HPDE6-E6E7 (cell line): ENCODE measurements around the gene CDRT4.

Experiments
- DNase-seq: peaks from one replicate; pipeline ENCODE4 v3.0.0; 2011; ENCODE audit warnings: missing footprints; ENCODE audit errors: extremely low spot score

Gene CDRT4

GRCh38 chr17:15431766-15432165 is 35.7 kb downstream of the CDRT4 start:
- DNase-seq = no peak

GRCh38 chr17:15431196-15431595 is 36.2 kb downstream of the CDRT4 start:
- DNase-seq = no peak

DNA sequence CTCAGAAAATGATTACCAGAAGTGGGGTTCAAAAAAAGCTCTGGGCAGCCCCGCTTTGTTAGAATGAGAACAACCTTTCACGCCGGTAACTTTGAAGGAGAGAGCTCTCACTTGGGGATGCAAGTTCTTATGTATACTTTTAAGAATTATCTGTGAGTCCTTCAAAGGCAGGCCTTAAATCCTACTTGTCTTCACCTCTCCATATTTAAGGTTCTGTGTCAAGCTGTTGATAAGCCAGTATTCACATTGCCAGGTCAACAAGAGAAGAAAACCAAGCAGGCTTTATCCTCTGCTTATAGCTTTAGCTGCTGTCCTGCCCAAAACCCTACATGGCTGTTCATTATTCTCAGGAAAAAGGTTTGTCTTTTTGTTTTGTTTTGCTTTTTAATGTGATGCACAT is 42.9 kb downstream of the CDRT4 start:
- DNase-seq = no peak

- DNase-seq = no peak
These were observed 44.9 kb downstream of the CDRT4 start for GRCh38 chr17:15422392-15422965.

DNA sequence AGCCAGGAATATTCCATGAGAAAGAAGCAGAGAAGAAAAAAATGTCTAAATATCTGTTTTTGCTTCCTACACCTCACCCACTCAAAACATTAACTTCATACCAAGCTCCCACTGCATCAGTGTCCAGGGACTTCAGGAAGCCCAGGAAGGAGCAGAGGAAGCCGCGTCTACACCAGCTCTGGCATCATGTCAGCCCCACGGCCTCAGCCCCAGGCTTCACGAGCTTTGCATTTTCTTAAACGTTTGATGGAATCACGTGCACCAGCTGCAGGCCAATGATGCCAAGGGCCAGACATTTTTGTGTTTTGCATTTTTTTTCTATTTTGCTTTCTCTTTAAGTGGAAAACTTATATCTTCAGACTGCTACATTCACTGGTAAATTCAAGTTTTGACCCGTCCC is 48.6 kb downstream of the CDRT4 start:
- no peak for DNase-seq

- DNase-seq = no peak
These were observed 52.7 kb downstream of the CDRT4 start for GRCh38 chr17:15414532-15415306.

DNA sequence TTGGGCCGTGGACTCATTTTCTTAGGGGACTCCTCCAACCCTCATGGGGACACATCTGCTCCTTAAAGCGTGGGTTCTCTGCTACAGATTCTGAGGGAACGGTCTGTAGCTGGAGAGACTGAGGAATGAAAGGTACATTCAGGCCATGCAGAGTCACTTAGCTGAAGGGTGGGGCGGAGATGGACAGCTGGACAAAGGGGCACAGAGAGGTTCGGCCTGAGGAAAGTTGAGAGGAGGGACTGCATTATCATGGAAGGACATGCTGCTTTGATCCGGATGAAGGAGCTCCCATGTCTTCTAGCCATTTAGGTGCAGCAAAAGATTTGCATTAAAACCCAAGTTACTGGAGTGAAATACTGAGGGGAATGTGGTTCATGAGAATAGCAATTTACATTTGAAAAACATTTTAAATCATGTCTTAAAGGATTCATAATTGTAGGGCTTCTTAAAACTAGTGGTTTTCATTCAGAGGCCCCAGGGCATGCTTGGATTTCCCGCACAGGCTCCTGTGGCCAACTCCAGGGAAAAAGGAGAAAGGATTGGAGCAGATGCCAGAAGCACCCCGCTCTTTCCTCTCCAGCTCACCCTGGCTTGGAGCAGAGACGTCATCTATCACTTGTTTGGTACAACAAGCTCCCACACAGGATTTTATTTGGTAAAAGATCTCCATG is 54.2 kb downstream of the CDRT4 start:
- no peak for DNase-seq

DNA sequence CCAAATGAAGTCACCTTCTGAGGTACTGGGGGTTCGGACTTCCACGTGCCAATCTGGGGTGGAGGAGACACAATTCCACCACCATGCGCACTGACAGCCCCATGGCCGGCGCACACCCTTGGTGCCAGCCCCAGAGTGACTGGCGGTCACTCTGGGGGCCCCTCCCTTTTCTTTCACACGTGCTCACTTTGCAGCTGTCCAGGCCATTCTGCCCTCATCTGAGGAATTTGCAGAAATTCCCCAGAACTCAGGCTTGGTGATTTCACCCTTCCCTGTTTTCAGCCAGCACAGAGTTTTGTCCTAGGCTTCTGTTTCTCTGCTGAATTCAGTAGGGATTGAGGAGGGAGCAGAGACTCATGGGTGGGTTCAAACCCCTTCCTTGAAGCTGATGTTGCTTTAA is 54.8 kb downstream of the CDRT4 start:
- DNase-seq = no peak

DNA sequence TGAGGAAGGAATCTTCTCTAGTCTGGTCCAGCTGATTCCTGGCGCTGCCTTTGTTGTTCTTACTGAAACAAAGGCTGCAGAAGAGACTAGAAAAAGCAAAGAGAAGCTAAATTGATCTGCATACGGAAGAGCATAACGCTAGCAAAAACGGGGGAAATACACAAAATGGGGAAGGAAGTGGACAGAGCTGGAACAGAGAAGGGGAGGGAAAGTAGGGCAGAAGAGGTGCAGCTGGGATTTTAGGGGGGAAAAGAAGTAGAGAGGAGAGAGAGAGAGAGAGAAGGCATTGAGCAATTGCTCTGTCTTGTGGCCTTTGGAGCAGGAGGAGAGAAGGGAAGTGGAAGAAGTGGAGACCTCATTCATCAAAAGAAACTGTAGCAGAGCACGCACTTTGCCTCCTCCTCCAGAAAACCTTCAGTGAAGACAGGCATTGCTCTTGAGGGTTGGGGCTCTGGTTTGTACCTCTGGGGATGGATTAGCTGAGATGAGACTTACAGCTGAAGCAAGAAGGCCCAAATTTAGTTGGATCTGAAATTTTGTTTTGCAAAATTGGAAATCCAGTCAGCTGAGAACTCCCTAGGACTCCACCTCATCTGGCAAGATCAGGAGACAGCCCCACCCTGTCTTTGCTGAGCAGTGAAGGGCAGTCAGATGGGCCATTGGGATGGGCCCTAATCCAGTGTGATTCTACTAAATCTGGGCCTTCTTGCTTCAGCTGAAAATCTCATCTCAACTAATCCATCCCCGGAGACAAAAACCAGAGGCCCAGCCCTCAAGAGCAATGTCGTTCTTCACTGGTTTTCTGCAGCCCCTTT is 55.8 kb downstream of the CDRT4 start:
- no peak for DNase-seq

DNA sequence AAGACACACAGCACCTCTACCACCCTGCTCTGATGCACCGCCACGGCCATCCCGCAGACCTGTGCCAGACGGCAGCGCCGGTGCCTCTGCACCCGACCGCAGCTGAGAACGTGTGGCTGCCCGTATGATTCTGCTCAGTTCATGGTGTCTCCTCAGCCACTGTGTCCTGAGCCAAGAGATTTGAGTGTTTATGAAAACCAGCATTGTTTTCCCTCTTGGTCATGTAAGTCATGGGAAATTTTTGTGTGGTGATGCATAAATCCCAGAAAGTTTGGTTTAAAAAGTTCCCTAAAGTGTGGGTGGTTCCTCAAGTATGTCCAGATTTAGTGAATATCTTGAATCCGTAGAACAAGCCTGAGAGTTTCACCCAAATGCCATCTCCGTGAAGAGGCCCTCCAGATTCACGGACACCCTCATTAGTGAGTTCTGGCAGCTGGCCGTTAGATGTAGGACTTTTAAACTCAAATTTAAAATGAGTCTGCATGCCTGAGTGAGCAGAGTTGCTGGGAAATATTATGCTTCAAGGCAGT is 57.6 kb downstream of the CDRT4 start:
- DNase-seq = no peak

DNA sequence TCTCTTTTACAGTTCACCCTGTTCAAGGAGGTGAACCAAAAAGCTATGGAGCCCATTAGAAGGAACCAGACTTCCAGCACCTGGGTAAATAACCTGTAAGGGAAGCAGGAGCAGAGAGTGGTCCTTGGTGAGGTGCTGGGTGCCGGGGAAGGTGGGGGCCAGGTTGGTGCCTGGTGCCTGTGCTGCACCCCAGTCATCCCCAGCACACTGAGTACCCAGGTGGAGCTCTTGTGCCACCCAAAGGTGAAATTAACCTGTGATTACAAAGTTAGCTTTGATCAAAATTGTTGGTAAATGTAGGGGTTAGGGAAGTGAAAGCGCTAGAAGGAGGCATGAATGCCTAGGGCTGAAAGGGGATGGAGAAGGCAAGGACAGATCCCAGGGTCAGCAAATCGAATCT is 58.6 kb downstream of the CDRT4 start:
- DNase-seq = no peak

DNA sequence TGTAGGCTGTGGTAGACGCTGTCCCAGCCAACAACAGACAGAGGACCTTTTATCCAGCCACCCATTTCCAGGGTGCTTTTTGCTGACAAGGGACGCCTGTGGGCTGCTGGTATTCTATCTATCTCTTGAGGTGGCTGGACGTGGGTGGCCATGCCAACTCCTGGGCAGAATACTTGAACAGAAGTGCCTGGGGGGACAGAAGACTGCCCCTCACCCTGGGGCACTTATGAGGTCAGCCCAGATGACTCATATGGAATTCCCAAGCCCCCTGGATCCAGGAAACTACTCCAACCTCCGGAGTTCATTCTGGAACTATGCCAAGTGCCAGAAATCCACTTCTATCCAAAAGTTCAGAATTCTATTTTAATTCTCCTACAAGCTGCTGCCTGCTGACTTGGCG is 61.3 kb downstream of the CDRT4 start:
- DNase-seq = no peak

DNA sequence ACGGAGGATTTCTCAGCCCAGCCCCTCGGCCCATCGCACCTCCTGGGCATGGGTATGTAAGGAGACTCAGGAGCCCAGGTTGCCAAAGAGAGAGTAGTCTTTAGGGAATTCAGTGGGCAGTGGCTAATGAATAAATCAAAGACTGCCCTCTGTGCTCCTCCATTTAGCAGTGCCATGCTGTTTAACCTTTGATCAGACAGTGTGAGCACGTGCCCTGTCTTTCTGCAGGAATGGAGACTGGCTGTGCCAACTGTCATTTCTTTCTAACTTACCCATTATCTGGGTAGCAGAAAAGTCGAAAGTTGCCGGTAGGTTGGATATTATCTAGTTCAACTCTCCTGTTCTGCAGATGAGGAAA is 62.4 kb downstream of the CDRT4 start:
- DNase-seq = no peak

DNA sequence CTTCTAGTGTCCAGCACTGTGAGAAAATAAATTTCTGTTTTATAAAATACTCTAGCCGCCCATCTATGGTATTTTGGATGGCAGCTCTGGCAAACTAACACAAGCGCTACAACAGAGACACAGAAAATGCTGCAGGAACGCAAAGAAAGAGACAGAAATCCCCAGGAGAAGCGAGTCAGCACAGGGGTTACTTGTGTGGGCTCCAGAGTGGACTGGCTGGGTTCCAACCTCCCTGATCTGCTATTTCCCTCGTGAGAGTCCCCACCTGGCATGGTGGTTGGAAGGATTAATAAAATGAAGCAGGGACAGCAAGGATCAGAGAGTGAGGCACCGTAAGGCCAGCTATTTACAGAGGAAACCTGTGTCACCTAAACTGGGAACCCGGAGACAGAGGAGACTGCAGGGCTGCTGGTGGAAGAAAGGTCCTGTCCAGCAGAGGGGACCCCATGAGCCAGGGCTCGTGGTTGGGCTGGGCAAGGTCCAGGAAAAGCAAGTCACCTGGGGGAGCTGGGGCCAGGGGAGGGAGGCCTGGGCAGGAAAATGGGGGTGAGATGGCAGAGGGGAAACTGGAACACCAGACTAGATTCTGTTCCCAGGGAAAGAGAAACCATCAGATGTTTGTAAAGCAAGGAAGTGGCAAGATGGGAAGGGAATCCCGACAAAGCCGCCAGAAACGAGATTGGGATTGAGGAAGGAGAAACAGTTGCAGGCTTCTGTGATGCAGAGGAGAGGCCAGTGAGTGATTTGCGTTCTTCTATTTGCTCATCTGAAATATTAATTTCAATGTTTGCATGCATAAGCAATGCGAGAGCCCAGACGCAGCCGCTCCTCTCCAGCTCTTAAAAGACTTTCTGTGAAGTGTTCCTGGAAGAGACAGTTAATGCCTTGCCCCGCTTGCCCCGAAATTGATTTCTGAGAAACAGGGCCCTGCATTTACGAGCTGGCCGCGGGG is 63.0 kb downstream of the CDRT4 start:
- no peak for DNase-seq

- no peak for DNase-seq
These were observed 64.0 kb downstream of the CDRT4 start for GRCh38 chr17:15403276-15403939.

- DNase-seq = no peak
These were observed 68.0 kb downstream of the CDRT4 start for GRCh38 chr17:15399443-15399842.

DNA sequence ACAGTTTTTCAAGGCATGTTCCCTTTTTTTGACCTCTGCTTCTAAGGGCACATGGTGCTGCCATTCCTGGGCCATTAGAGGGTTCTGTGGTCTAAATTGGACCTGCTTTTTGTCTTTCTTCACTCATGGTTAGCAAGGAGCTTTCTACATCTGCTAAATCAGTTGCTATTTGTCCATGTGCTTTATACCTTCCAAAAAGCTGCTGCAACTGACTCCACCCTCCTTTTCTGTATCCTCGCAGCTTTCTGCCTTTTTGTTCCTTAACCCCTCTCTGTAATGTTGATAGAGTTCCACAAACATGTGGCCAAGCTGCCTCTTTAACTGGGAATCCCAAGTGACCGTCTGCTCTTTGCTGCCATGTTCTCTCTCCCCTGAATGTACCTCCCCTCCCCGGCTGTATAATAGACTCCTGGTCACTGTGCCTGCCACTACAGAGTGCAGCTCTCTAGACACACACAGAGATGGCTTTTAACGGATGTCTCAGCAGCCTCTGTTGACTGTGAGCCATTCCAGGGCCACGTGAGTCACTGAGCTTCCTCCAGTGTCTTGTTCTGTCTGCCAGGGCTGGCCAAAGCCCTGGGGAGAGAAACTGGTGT is 68.6 kb downstream of the CDRT4 start:
- DNase-seq = no peak

GRCh38 chr17:15398291-15398690 is 69.1 kb downstream of the CDRT4 start:
- no peak for DNase-seq

- DNase-seq = no peak
These were observed 69.8 kb downstream of the CDRT4 start for GRCh38 chr17:15397620-15398019.

DNA sequence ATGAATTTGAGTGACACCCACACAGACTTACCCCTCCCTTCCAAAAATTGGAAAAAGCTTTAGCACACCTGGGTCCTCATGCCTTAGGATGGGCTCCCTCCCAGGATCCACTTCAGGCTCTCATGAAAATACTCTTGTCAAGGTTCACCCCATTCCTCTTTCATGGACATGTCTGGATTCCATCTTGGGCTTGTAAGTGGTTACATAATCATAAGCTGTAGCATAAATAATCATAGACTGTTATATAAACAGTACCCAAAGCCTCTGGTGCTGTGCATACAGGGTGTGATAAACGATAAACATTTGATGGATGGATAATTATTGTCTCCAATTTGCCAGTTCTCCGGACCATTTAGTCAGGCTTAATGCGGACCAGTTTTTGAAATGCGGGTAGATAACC is 72.3 kb downstream of the CDRT4 start:
- DNase-seq = no peak
